ENCODE data around the gene RANBP3L. TPM values are rescaled to one million over a fixed set of nuclear protein-coding genes. Genes with fewer than 3 reads are reported as not detected.

The RANBP3L gene
- polyA plus RNA-seq, 1 experiment = not detected

Other genes starting within 250 kb of the RANBP3L start
- not detected in 2 replicates for gene UGT3A2, start 235.0 kb downstream of the RANBP3L start, polyA plus RNA-seq (2011; rRNA removed)
- gene LMBRD2, start 150.0 kb downstream of the RANBP3L start, polyA plus RNA-seq (2011; rRNA removed) = 4.1 and 5.3 TPM in 2 replicates
- 21.6 and 24.6 TPM in 2 replicates for gene SKP2, start 149.8 kb downstream of the RANBP3L start, polyA plus RNA-seq (2011; rRNA removed)
- 13.0 and 18.5 TPM in 2 replicates for gene NADK2, start 60.0 kb downstream of the RANBP3L start, polyA plus RNA-seq (2011; rRNA removed)

All from AG04450 (cell line).